ENCODE results near the gene GNAT2. TPM values are rescaled to one million over a fixed set of nuclear protein-coding genes. Genes with fewer than 3 reads are reported as not detected.

The GNAT2 gene
- total RNA-seq, 1 experiment from 2014 or later = 0.20 TPM

DNA sequence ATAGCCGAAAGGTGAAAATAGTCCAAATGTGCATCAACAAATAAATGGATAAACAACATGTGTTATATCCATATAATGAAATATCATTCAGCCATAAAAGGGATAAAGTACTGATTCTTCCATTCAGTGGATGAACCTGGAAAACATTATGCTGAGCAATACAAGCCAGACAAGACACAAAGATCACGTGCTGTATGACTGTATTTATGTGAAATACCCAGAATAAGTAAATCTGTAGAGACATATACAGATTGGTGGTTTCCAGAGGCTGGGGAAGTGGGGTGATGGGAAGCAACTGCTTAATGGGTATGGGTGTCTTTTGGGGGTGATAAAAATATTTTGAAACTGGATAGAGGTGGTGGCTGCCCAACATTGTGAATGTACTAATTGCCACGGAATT lies 23.2 kb upstream of the GNAT2 start:
- H3T11ph ChIP-seq (ENCODE audit: low read length) = no peak overlapping the region
- Mint-ChIP-seq H3K36me3 (ENCODE audit: insufficient read depth in 1 of 3, low read depth in 3 of 3) (no peaks in the 10 kb centered on the region; a peak in 1 of 7 replicates), H3K27me3 (ENCODE audit: low read depth) (peaks cover 15% of the 10 kb centered on the region), H3K4me1 (peaks cover 11 to 17% of the 10 kb centered on the region in 2 experiments), H3K4me3 (no peak overlapping the region), H3K9me3 (peaks cover 5 to 11% of the 10 kb centered on the region in 2 experiments), H3K27ac (no peak overlapping the region)
- H2BK120ac ChIP-seq (ENCODE audit: low read depth, low read length, poor library complexity, severe bottlenecking) = no peak overlapping the region
- H3K79me2 ChIP-seq (ENCODE audit: insufficient read depth, low read length) = no peaks in the 10 kb centered on the region
- no peaks in the 10 kb centered on the region for H3K4me1 ChIP-seq (ENCODE audit: insufficient read depth, low read length)
- no peak overlapping the region for H2BK5ac ChIP-seq (ENCODE audit: insufficient read length, low read length)
- DNase-seq = no peak
- H3K9me3 ChIP-seq (ENCODE audit: control insufficient read depth, low read depth, low read length) = no peaks in the 10 kb centered on the region
- H4K5ac ChIP-seq (ENCODE audit: insufficient read length, low read depth, low read length) = no peak overlapping the region
- H3K23me2 ChIP-seq (ENCODE audit: insufficient read length, low read depth, low read length, poor library complexity, severe bottlenecking) = no peaks in the 10 kb centered on the region
- H2BK15ac ChIP-seq (ENCODE audit: low read depth, low read length) = no peak overlapping the region
- H2AFZ ChIP-seq (ENCODE audit: low read length) = no peak overlapping the region
- H4K91ac ChIP-seq (ENCODE audit: insufficient read length, low read depth, low read length) = no peak overlapping the region
- H3K4me2 ChIP-seq (ENCODE audit: insufficient read depth, insufficient read length, low read length) = no peak overlapping the region
- no peaks in the 10 kb centered on the region for H3K79me1 ChIP-seq (ENCODE audit: insufficient read depth, low read depth, low read length, poor library complexity, severe bottlenecking)
- H2BK20ac ChIP-seq (ENCODE audit: low read depth, low read length, poor library complexity, severe bottlenecking) = no peak overlapping the region
- H3K4ac ChIP-seq (ENCODE audit: low read depth, low read length) = no peak overlapping the region
- H4K20me1 ChIP-seq (ENCODE audit: control insufficient read depth, insufficient read depth, insufficient read length) = no peaks in the 10 kb centered on the region
- H4K8ac ChIP-seq (replicated peaks; ENCODE audit: insufficient read length, low read depth, low read length) = no peak overlapping the region
- H3K9ac ChIP-seq (ENCODE audit: extremely low read depth, insufficient read length, low read length) = no peak overlapping the region
- H3K56ac ChIP-seq (ENCODE audit: insufficient read length, low read depth, low read length) = no peak overlapping the region
- H3K18ac ChIP-seq (ENCODE audit: insufficient read length, low read depth, low read length) = no peak overlapping the region
- H3K14ac ChIP-seq (ENCODE audit: insufficient read depth, low read length) = no peak overlapping the region
- H3K23ac ChIP-seq (ENCODE audit: insufficient read length, low read depth, low read length) = no peak overlapping the region
- no peaks in the 10 kb centered on the region for H3K27me3 ChIP-seq (ENCODE audit: insufficient read depth, low read length)
- H2BK12ac ChIP-seq (ENCODE audit: insufficient read length, low read depth, low read length) = no peak overlapping the region
- no CpG with 5 or more reads among the region's 3 CpGs for WGBS (ENCODE audit: extremely low coverage, insufficient read length, low lambda C conversion rate)
- no peak overlapping the region for H3K27ac ChIP-seq (ENCODE audit: insufficient read length, low read depth, low read length)
- TF ChIP-seq, protein P1, sequence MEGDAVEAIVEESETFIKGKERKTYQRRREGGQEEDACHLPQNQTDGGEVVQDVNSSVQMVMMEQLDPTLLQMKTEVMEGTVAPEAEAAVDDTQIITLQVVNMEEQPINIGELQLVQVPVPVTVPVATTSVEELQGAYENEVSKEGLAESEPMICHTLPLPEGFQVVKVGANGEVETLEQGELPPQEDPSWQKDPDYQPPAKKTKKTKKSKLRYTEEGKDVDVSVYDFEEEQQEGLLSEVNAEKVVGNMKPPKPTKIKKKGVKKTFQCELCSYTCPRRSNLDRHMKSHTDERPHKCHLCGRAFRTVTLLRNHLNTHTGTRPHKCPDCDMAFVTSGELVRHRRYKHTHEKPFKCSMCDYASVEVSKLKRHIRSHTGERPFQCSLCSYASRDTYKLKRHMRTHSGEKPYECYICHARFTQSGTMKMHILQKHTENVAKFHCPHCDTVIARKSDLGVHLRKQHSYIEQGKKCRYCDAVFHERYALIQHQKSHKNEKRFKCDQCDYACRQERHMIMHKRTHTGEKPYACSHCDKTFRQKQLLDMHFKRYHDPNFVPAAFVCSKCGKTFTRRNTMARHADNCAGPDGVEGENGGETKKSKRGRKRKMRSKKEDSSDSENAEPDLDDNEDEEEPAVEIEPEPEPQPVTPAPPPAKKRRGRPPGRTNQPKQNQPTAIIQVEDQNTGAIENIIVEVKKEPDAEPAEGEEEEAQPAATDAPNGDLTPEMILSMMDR (conservative IDR thresholded peaks at IDR 0.05) = no peak
- H2AK5ac ChIP-seq (ENCODE audit: insufficient read length, low read length) = no peak overlapping the region
